ENCODE data around the gene CIC. TPM values are rescaled to one million over a fixed set of nuclear protein-coding genes. Genes with fewer than 3 reads are reported as not detected.
A peak's percentile ranks its signal among the peaks of the same experiment; 100 is the strongest.
"Not testable (repeated sequence)": the region's sequence is repeated elsewhere in the genome, so short reads cannot be mapped to it uniquely, and the experiment has no call there.

Gene CIC
- total and polyA plus RNA-seq, 3 experiments from 2014 or later = 2.7 to 60.4 (median 53.9) TPM

GRCh38 chr19:42339126-42339860, 70.2 kb downstream of the CIC start:
- POLR2A ChIA-PET; H3K36me3 ChIP-seq (ENCODE audit: insufficient read depth, low read length); H3K27me3 ChIP-seq (ENCODE audit: insufficient read depth, low read length, poor library complexity, severe bottlenecking): not testable (repeated sequence)

GRCh38 chr19:42339922-42340321, 70.9 kb downstream of the CIC start:
- H3K27ac Mint-ChIP-seq; H3K36me3 ChIP-seq (ENCODE audit: insufficient read depth, low read length); H3K4me3 Mint-ChIP-seq; H3K4me1 Mint-ChIP-seq; H3K9me3 Mint-ChIP-seq; H3K27ac ChIP-seq (ENCODE audit: low read depth, low read length); H3K27me3 ChIP-seq (ENCODE audit: insufficient read depth, low read length, poor library complexity, severe bottlenecking); H3K9me3 ChIP-seq (ENCODE audit: low read length); DNase-seq; H3K27me3 Mint-ChIP-seq; H3K4me1 ChIP-seq (ENCODE audit: insufficient read depth, low read length); POLR2A ChIA-PET; H3K4me3 ChIP-seq (ENCODE audit: low read length); CTCF ChIA-PET: not testable (repeated sequence)
- peaks cover 7 to 29% (median 11%) of the 10 kb centered on the region in 3 donors for H3K36me3 Mint-ChIP-seq

More at GRCh38 chr19:42339126-42339860, 70.2 kb downstream of the CIC start:
- H3K4me3 Mint-ChIP-seq; H3K4me3 ChIP-seq (ENCODE audit: low read length); H3K4me1 ChIP-seq (ENCODE audit: insufficient read depth, low read length); H3K9me3 ChIP-seq (ENCODE audit: low read length); H3K27ac ChIP-seq (ENCODE audit: low read depth, low read length); H3K4me1 Mint-ChIP-seq; H3K27ac Mint-ChIP-seq; H3K9me3 Mint-ChIP-seq; CTCF ChIA-PET; H3K27me3 Mint-ChIP-seq; DNase-seq: not testable (repeated sequence)
- peaks cover 7 to 25% (median 8%) of the 10 kb centered on the region in 3 donors for H3K36me3 Mint-ChIP-seq

GRCh38 chr19:42343344-42344110, 74.5 kb downstream of the CIC start:
- H3K36me3 ChIP-seq (ENCODE audit: insufficient read depth, low read length) = no peaks in the 10 kb centered on the region
- no peaks in the 10 kb centered on the region for H3K4me1 Mint-ChIP-seq
- H3K27ac ChIP-seq (ENCODE audit: low read depth, low read length) = no peak overlapping the region
- peak overlapping the region in 1 of 8 donors; percentile 83 for H3K27ac Mint-ChIP-seq
- no peaks in the 10 kb centered on the region for H3K27me3 Mint-ChIP-seq
- CTCF ChIA-PET = interaction anchor here (0.6 to 1.3 kb wide), 2 partner anchors 40 to 220 kb away, joined by 3 read pairs; no protein-coding TSS in a partner anchor
- POLR2A ChIA-PET = no interaction called here
- H3K4me3 ChIP-seq (ENCODE audit: low read length) = no peak overlapping the region
- H3K27me3 ChIP-seq (ENCODE audit: insufficient read depth, low read length, poor library complexity, severe bottlenecking) = no peaks in the 10 kb centered on the region
- no peaks in the 10 kb centered on the region for H3K9me3 Mint-ChIP-seq
- H3K4me1 ChIP-seq (ENCODE audit: insufficient read depth, low read length) = no peaks in the 10 kb centered on the region
- no peak for DNase-seq
- H3K36me3 Mint-ChIP-seq = peaks cover 4 to 43% (median 12%) of the 10 kb centered on the region in 3 donors
- no peak overlapping the region for H3K4me3 Mint-ChIP-seq
- H3K9me3 ChIP-seq (ENCODE audit: low read length) = no peaks in the 10 kb centered on the region

- Mint-ChIP-seq H3K4me1 (no peaks in the 10 kb centered on the region), H3K27me3 (no peaks in the 10 kb centered on the region)
Observed at GRCh38 chr19:42344336-42344893, 75.4 kb downstream of the CIC start.

More at GRCh38 chr19:42344336-42344893, 75.4 kb downstream of the CIC start:
- H3K4me3 ChIP-seq (ENCODE audit: low read length) = no peak overlapping the region
- H3K27me3 ChIP-seq (ENCODE audit: insufficient read depth, low read length, poor library complexity, severe bottlenecking) = no peaks in the 10 kb centered on the region
- no peaks in the 10 kb centered on the region for H3K36me3 ChIP-seq (ENCODE audit: insufficient read depth, low read length)
- ChIA-PET CTCF (no interaction called here), POLR2A (no interaction called here)
- peaks cover 3 to 39% (median 10%) of the 10 kb centered on the region in 3 donors for H3K36me3 Mint-ChIP-seq
- H3K9me3 Mint-ChIP-seq = no peaks in the 10 kb centered on the region
- no peak overlapping the region for H3K27ac Mint-ChIP-seq
- no peaks in the 10 kb centered on the region for H3K4me1 ChIP-seq (ENCODE audit: insufficient read depth, low read length)
- H3K27ac ChIP-seq (ENCODE audit: low read depth, low read length) = no peak overlapping the region
- DNase-seq = no peak
- no peaks in the 10 kb centered on the region for H3K9me3 ChIP-seq (ENCODE audit: low read length)
- H3K4me3 Mint-ChIP-seq = no peak overlapping the region

Other genes starting within 250 kb of the CIC start
- under 1 TPM; 0.31 to 0.39 TPM for gene GRIK5, start 199.0 kb upstream of the CIC start, total RNA-seq
- not detected for gene GRIK5, start 199.0 kb upstream of the CIC start, polyA plus RNA-seq
- gene ZNF574, start 193.1 kb upstream of the CIC start, total RNA-seq = 10 to 100 TPM; 18.8 to 21.9 TPM
- 24.9 TPM for gene ZNF574, start 193.1 kb upstream of the CIC start, polyA plus RNA-seq
- 10 to 100 TPM; 46.7 to 47.9 TPM for gene POU2F2, start 136.8 kb upstream of the CIC start, total RNA-seq
- gene POU2F2, start 136.8 kb upstream of the CIC start, polyA plus RNA-seq = 8.5 TPM
- gene DEDD2, start 51.6 kb upstream of the CIC start, total RNA-seq = 10 to 100 TPM; 30.0 to 32.7 TPM
- 163 TPM for gene DEDD2, start 51.6 kb upstream of the CIC start, polyA plus RNA-seq
- 10 to 100 TPM; 18.4 to 20.5 TPM for gene ZNF526, start 48.9 kb upstream of the CIC start, total RNA-seq
- 9.0 TPM for gene ZNF526, start 48.9 kb upstream of the CIC start, polyA plus RNA-seq
- 10 to 100 TPM; 52.9 to 53.5 TPM for gene GSK3A, start 26.6 kb upstream of the CIC start, total RNA-seq
- gene GSK3A, start 26.6 kb upstream of the CIC start, polyA plus RNA-seq = 23.8 TPM
- 10 to 100 TPM; 58.7 to 64.7 TPM for gene ERF, start 14.1 kb upstream of the CIC start, total RNA-seq
- 5.1 TPM for gene ERF, start 14.1 kb upstream of the CIC start, polyA plus RNA-seq
- 1 to 10 TPM in 1 of 2 experiments, under 1 TPM in 1; 0.73 to 1.0 TPM for gene PRR19, start 32.9 kb downstream of the CIC start, total RNA-seq
- 0.64 TPM for gene PRR19, start 32.9 kb downstream of the CIC start, polyA plus RNA-seq
- gene PAFAH1B3, start 33.4 kb downstream of the CIC start, total RNA-seq = 10 to 100 TPM; 48.1 to 48.9 TPM
- 36.9 TPM for gene PAFAH1B3, start 33.4 kb downstream of the CIC start, polyA plus RNA-seq
- under 1 TPM in 1 of 2 experiments, not detected in 1; 0.15 TPM for gene TMEM145, start 44.1 kb downstream of the CIC start, total RNA-seq
- not detected for gene TMEM145, start 44.1 kb downstream of the CIC start, polyA plus RNA-seq
- gene MEGF8, start 56.4 kb downstream of the CIC start, total RNA-seq = 10 to 100 TPM; 10.2 to 10.6 TPM
- 0.41 TPM for gene MEGF8, start 56.4 kb downstream of the CIC start, polyA plus RNA-seq
- not detected for gene CNFN, start 121.0 kb downstream of the CIC start, total RNA-seq
- not detected for gene CNFN, start 121.0 kb downstream of the CIC start, polyA plus RNA-seq
- 10 to 100 TPM; 22.2 to 22.7 TPM for gene LIPE, start 158.1 kb downstream of the CIC start, total RNA-seq
- gene LIPE, start 158.1 kb downstream of the CIC start, polyA plus RNA-seq = 5.0 TPM
- not detected for gene CXCL17, start 173.7 kb downstream of the CIC start, total RNA-seq
- gene CXCL17, start 173.7 kb downstream of the CIC start, polyA plus RNA-seq = not detected

Measured in CD8-positive, alpha-beta memory T cell (primary cell).